HG03521 (cell line): ENCODE data around the gene TLE5.

ENCODE experiments used
- ATAC-seq: cut with Tn5 transposase; IDR thresholded peaks from one replicate; pipeline ENCODE4 v1.9.1; 2021; ENCODE audit warnings: mild to moderate bottlenecking, moderate library complexity; ENCODE audit not compliant: unreplicated experiment

The TLE5 gene

GRCh38 chr19:3062165-3063105 lies at the start of gene TLE5:
Gene TLE5 (minus strand): TSS chr19:3062495. CDS start chr19:3062200, 295 bp downstream.
- ATAC-seq: peak; percentile 36

- no peak for ATAC-seq
These were observed 49.4 kb upstream of the TLE5 start for GRCh38 chr19:3111586-3112247.

GRCh38 chr19:3110126-3110825 lies 48.0 kb upstream of the TLE5 start:
- no peak for ATAC-seq

- no peak for ATAC-seq
These were observed 47.2 kb upstream of the TLE5 start for GRCh38 chr19:3109491-3109890.

- ATAC-seq: no peak
These were observed 46.5 kb upstream of the TLE5 start for GRCh38 chr19:3108775-3109174.

- ATAC-seq: no peak
These were observed 45.4 kb upstream of the TLE5 start for GRCh38 chr19:3107658-3108057.

- no peak for ATAC-seq
These were observed 44.3 kb upstream of the TLE5 start for GRCh38 chr19:3106509-3107141.

- no peak for ATAC-seq
These were observed 43.6 kb upstream of the TLE5 start for GRCh38 chr19:3105641-3106508.

GRCh38 chr19:3104708-3104983 lies 42.4 kb upstream of the TLE5 start:
- ATAC-seq: no peak

- no peak for ATAC-seq
These were observed 40.2 kb upstream of the TLE5 start for GRCh38 chr19:3102239-3103140.

GRCh38 chr19:3100747-3101730 lies 38.7 kb upstream of the TLE5 start:
- ATAC-seq: no peak

GRCh38 chr19:3100331-3100730 lies 38.0 kb upstream of the TLE5 start:
- ATAC-seq: no peak

- no peak for ATAC-seq
These were observed 37.3 kb upstream of the TLE5 start for GRCh38 chr19:3099347-3100145.

- ATAC-seq: no peak
These were observed 36.4 kb upstream of the TLE5 start for GRCh38 chr19:3098515-3099346.

GRCh38 chr19:3098141-3098514 lies 35.8 kb upstream of the TLE5 start:
- ATAC-seq: no peak

- no peak for ATAC-seq
These were observed 35.2 kb upstream of the TLE5 start for GRCh38 chr19:3097442-3097871.
